GM19372 (cell line): Measurements from ENCODE around the gene DEFB131A.
"Not testable (repeated sequence)": the region's sequence is repeated elsewhere in the genome, so short reads cannot be mapped to it uniquely, and the experiment has no call there.

ENCODE experiments used
- ATAC-seq: cut with Tn5 transposase; IDR thresholded peaks from one replicate; pipeline ENCODE4 v1.9.1; 2021; ENCODE audit warnings: mild to moderate bottlenecking, low read depth, moderate library complexity; ENCODE audit not compliant: unreplicated experiment

The DEFB131A gene

GRCh38 chr4:9493589-9493988 is 49.4 kb downstream of the DEFB131A start:
- ATAC-seq, result not testable (repeated sequence)

- not testable (repeated sequence) for ATAC-seq
Measured at GRCh38 chr4:9494256-9495035, 50.2 kb downstream of the DEFB131A start.

GRCh38 chr4:9495443-9495842 is 51.2 kb downstream of the DEFB131A start:
- ATAC-seq, result not testable (repeated sequence)

- ATAC-seq, result not testable (repeated sequence)
Measured at GRCh38 chr4:9497575-9498467, 53.6 kb downstream of the DEFB131A start.

- ATAC-seq, result not testable (repeated sequence)
Measured at GRCh38 chr4:9498468-9499040, 54.3 kb downstream of the DEFB131A start.

- not testable (repeated sequence) for ATAC-seq
Measured at GRCh38 chr4:9499974-9500487, 55.8 kb downstream of the DEFB131A start.
